Hepatocyte (in vitro differentiated cells): ENCODE measurements around the gene DLX3.

Experiments used
- CTCF ChIP-seq: fragments of 200-600 bp; sonication (generic); IDR thresholded peaks from 2 replicates; pipeline ENCODE4 v1.5.1; 2016; ENCODE audit warnings: antibody characterized with exemption, mild to moderate bottlenecking; ENCODE audit not compliant: poor library complexity
- EZH2 ChIP-seq: fragments of 200-600 bp; sonication (generic); IDR thresholded peaks from 2 replicates; pipeline ENCODE4 v1.6.1; 2016; ENCODE audit warnings: antibody characterized with exemption, mild to moderate bottlenecking, borderline replicate concordance
- EZH2phosphoT487 ChIP-seq: fragments of 200-600 bp; sonication (generic); IDR thresholded peaks from one replicate; pipeline ENCODE4 v1.6.1; 2018; ENCODE audit warnings: antibody characterized with exemption, mild to moderate bottlenecking, low read depth, moderate library complexity; ENCODE audit not compliant: unreplicated experiment, severe bottlenecking

GRCh38 chr17:49997301-49997650 is 2.3 kb upstream of the DLX3 start:
- TF ChIP-seq CTCF (no peak), EZH2phosphoT487 (no peak), EZH2 (no peak)
